H1 (cell line): ENCODE data around the gene MDFI. TPM values are rescaled to one million over a fixed set of nuclear protein-coding genes. Genes with fewer than 3 reads are reported as not detected.

Experiments
- CEBPB ChIP-seq: IDR thresholded peaks from 2 replicates; pipeline ENCODE4 v1.6.1; 2012; ENCODE audit warnings: low read depth, low read length
- CREB1 ChIP-seq: IDR thresholded peaks from 2 replicates; pipeline ENCODE4 v1.6.1; 2012; ENCODE audit warnings: inconsistent platforms
- HDAC6 ChIP-seq: IDR thresholded peaks from one replicate; pipeline ENCODE4 v1.7.1; 2012; ENCODE audit warnings: low read depth, mild to moderate bottlenecking, inconsistent platforms, low read length, moderate library complexity
- JUND ChIP-seq: IDR thresholded peaks from 2 replicates; pipeline ENCODE4 v1.6.1; 2011; ENCODE audit warnings: mild to moderate bottlenecking, improper control_type of control experiment, low read length
- KDM5A ChIP-seq: fragments of 200-600 bp; IDR thresholded peaks from 2 replicates; pipeline ENCODE4 v1.7.1; 2012; ENCODE audit warnings: mild to moderate bottlenecking, low read length, inconsistent platforms, mixed read lengths
- SIN3A ChIP-seq, 2 experiments: IDR thresholded peaks in 1 of 2; conservative IDR thresholded peaks in 1 of 2; 2 replicates each; pipeline ENCODE4 v1.6.1; 2011 to 2012; ENCODE audit warnings: low read length in 2 of 2, improper control_type of control experiment in 1 of 2, low read depth in 1 of 2, mild to moderate bottlenecking in 1 of 2
- polyA plus RNA-seq, 7 experiments: library from polyadenylated mRNA; depleted of rRNA in 3 of 7; stranded (reverse) in 5 of 7; unstranded in 2 of 7; fragments of >200 nt in 5 of 7; fragments of 200-250 nt in 2 of 7; gene quantifications; 1 replicate in 5 of 7; 2 replicates in 1 of 7; 4 replicates in 1 of 7; pipeline versions ENCODE4 v1.2.1 to v1.2.3, GENCODE V29; 2011 to 2013; ENCODE audit warnings: missing spikeins in 2 of 7, mixed read lengths in 2 of 7
- total RNA-seq: library from RNA; stranded (reverse); fragmentation: NEBNext Ultra II Directional; extraction: Animal tissue kit (Norgen Biotek cat#: 25700); gene quantifications from 2 replicates; pipeline ENCODE4 v1.2.1, GENCODE V29; 2021

The MDFI gene
- total and polyA plus RNA-seq, 2 of the 8 experiments (the other 6 are each of a cell fraction or from before 2014, with no cell fraction given) = 41.0 to 65.6 TPM

DNA sequence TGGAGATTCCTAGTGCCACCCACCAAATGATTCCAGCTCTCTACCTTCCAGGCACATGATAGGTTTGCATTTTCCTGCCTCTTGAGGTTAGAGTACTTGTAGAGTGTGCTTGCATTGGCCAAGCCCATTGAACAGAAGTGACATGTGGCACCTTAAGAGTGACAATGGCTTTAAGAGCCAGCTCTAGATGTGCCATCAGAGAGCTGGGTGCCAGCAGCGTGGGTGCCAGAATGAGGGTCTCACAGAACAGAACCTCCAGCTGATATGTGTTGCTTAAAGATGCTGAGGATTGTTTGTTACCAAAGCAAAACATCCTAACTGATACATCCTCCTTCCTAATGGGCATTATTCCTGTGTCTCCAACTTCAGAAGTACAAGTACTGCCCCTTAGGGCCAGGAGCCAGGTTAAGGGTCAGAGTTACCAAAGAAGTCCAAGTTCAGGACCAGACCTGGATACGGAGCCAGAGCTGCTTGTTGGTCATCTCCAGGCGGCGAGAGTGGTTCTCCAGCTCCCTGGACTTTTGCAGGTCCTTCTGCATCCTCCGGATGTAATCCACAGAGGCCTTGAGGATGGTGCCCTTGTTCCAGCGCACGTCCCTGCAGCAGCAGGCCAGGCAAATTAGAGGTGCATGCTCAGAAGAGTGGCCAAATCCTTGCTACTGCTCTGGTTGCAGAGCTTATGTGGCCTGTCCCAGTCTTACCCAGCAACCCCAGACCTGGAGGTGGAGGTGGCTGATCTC, 47.5 kb downstream of the MDFI start (continued):
- TF ChIP-seq HDAC6 (no peak), KDM5A (no peak), CREB1 (no peak), JUND (no peak), CEBPB (no peak), SIN3A (conservative IDR thresholded peaks at IDR 0.05 in 1 of 2, IDR thresholded peaks at IDR 0.05 in 1 of 2; ENCODE audit: low read depth in 1 of 2, low read length in 2 of 2) (no peak)
